HG03378 (cell line): Measurements from ENCODE around the gene SZT2.

ENCODE experiments used
- ATAC-seq: cut with Tn5 transposase; IDR thresholded peaks from one replicate; pipeline ENCODE4 v1.9.1; 2021; ENCODE audit warnings: mild to moderate bottlenecking, moderate library complexity; ENCODE audit not compliant: unreplicated experiment

The SZT2 gene

DNA sequence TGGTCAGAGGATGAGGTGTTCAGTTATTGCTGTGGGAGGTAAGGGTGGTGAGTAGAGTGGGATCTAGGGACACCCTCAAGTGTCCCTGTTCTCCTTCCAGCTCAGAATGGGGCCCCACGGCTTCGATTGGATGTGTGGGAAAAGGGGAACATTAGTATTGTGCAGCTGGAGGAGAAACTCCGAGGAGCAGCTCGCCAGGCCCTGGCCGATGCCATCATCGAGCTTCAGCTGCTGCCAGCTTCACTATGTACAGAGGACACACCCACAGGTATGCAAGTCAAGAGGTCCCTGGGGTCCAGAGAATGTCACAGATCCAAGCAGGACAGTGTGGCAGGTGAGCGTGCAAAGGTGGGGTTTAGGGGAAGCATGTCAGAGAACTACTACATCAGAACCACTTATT lies 50.1 kb downstream of the SZT2 start:
- no peak for ATAC-seq

DNA sequence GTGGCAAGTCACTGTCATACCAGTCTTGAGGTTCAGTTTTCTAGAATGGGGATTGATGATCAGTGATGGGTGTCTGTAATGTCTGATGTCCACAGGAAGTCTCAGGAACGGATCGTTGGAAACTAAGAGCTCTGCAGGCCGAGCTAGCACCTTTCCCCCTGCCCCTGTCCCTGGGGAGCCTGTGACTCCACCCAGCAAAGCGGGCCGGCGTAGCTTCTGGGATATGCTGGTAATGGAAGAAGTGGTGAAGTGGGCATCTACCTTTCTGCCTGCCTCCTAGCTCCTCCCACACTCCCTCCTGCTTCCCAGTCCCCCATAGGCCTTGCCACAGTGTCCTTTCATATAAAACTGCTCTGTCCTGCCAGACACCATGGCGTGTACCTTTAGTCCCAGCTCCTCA lies 50.7 kb downstream of the SZT2 start:
- ATAC-seq, result no peak

DNA sequence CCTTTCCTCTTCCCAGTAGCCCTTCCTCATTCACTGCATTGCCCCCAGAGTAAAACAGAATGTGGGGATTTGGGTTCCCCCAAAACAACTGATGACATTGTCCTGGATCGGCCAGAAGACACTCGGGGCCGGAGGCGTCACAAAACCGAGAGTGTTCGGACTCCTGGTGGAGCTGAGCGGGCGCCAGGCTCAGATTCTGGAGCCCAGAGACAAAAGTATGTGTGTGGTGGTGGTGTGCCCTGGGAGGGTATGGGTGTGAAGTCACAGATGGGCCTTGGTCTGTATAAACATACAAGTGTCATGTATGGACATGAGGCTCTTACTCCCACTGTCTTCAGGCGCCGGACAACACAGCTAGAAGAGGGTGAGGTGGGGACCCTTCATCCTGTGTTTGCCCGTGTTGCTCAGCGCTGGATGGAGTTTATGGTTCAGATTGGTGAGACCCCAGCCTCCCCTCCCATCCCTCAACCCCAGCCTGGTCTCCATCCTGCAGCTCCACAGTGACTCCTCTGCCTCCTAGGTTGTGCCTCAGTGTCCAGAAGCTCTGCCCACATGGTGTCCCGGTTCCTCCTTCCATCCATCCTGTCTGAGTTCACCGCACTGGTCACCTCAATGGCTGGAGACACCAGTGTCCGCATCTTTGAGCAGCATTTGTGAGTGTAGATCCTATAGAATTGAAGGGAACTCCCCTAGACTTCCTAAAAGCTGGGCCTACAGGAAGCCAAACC lies 51.6 kb downstream of the SZT2 start:
- ATAC-seq, result no peak

DNA sequence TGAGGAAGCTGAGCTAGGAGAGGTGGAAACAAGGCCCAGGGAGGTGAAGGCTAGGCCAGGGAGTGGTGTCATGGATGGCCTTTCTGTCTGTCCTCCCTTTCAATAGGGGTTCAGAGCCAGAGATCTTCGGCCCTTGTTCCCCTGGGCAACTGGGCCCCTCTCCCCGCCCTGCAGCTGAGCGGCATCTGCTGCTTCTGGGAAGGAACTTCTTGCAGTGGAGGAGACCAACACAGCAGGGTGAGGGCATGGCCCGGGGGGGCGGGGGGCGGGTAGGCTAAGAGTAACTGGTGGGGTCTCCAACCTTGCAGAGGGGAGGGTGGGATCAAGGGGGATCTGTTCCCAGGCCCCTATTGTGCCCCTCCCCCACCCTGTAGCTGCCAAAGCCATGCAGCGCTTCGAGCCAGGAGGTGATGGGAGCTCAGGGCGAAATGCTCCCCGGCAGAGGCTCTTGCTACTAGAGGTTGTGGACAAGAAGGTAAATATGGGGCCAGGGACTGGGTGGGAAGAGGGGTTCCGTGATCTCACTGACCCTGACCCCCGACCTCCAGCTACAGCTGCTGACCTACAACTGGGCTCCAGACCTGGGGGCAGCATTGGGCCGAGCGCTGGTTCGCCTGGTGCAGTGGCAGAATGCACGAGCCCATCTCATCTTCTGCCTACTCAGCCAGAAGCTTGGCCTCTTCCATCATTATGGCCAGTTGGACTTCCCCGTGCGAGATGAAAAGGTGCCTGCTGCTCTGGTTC lies 52.4 kb downstream of the SZT2 start:
- ATAC-seq, result no peak

DNA sequence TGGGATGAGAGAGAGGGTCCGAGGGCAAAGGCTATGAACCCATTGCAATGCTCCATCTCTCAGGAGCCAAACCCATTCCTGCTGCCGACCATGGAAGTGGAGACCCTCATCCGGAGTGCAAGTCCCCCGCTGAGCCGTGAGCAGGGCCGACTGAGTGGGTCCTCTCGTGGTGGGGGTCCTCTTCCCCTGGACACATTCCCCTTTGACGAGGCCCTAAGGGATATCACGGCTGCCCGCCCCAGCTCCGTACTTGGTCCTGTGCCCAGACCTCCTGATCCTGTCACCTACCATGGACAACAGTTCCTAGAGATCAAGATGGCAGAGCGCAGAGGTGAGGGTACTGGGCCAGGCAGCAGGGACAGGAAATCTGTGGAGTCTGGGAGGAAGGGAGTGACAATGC lies 53.1 kb downstream of the SZT2 start:
- ATAC-seq, result no peak

DNA sequence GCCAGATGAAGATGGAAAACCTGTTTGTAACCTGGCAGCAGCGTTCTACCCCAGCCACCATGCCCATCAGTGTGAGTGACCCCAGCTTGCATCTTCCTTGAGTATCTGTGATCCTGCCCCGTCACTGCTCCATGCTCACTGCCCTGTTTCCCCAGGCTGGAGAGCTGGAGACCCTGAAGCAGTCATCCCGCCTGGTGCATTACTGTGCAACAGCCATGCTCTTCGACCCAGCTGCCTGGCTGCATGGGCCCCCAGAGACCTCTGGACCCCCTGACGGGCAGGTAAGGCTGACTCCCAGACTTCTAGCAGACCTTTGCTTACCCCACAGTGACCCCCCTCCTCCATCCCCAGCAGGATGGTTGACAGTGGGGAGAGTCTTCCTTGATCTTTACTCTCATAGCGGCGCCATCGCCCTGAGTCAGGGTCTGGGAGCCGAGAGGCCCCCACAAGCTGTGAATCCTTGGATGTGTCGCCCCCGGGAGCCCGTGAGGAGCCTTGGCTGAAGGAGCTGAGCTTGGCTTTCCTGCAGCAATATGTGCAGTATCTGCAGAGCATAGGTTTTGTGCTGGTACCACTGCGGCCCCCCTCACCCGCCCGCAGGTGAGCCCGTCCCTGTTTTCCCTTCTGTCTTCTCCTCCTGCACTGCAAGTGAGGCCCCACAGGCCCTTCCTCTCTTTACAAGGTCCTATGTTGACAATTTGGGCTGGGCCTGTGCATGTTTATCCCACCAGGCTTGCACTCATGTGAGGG lies 53.7 kb downstream of the SZT2 start:
- no peak for ATAC-seq

DNA sequence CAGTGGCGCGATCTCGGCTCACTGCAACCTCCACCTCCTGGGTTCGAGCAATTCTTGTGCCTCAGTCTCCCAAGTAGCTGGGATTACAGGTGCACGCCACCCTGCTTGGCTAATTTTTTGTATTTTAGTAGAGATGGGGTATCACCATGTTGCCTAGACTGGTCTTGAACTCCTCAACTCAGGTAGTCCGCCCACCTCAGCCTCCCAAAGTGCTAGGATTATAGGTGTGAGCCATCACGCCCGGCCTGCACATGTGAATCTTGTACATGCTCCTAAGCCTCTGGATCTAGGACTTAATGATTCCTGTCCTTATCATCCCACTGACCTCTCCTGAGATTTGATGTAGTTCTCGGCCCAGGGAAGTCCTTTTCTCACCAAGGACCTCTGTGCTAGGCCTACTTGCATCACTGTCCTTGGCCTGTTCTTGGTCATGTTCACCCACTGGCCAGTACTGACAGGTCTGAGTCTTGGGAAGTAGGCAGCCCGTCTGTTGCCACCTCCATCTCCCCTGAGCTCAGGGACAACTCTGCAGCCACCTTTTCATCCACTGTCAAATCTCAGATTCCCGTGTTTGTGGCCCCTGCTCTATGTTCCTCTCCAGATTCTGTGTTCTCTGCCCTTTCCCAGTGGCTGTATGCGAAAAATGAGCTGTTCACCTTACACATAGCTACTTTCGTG lies 54.6 kb downstream of the SZT2 start:
- no peak for ATAC-seq

DNA sequence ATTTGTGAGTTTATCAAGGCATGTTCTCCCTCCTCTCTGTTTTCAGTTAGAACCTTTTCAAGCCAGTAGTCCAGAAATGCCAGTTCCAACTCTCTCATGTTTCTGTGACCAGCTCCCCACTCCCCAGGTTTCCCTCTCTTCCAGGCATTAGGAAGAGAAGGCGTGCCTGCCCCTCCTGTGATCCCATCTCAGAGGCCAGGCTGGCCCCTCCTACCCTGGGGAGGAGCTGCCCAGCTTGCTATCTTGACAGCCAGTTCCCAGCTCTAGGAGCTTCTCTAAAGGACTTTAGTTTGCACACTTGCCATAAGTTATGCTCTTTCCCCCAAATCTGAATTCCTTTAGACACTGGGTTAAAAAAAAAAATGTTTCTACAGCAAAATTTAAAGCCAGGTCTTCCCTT lies 55.1 kb downstream of the SZT2 start:
- ATAC-seq, result no peak

DNA sequence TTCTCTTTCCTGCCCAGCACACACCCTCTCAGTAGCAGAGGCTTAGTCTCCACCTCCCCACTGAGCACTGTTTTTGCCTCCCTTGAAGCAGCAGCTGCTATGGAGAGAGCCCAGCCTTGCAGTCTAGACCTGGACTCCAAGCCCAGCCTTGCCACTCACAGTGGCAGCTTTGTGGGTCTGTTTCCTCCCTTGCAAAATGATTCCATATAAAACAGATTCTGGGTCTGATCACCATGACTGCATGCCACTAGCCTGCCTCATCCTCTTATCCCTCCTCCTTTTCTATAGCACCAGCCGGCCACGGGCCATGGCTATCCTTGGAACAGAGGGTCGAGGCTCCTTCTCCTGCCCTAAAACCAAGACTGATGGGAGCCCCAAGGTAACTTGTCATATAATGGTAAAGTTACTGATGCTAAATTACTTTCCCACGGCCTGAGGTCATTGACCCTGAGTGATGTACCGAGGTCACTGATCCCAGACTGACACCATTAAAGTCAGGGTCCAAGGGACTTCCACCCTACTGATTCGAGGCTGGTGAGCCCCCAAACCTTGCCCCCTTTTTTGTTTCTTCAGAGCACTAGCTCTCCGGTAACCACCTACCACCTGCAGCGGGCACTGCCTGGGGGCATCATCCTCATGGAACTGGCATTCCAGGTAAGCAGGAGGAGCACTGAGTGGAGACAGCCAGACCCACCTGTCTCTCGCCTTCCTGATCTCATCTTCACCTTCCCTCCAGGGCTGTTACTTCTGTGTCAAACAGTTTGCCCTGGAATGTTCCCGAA lies 56.1 kb downstream of the SZT2 start:
- ATAC-seq, result no peak

DNA sequence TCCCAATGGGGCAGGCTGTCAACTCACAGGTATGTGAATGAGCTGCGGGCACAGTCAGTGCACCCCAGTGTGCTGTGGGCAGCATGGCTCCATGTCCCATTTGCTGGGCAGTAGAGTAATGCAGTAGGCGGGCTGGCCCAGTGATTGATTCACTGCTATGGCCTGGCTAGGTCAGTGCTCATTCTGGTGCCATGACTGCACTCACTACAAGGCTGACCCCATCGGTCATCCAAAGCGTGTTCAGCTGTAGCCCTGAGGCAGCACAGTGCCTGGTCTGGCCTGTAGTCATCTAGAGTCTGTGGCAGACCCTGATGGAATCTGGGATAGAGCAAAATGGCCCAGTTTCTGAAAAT lies 56.7 kb downstream of the SZT2 start:
- ATAC-seq, result no peak

DNA sequence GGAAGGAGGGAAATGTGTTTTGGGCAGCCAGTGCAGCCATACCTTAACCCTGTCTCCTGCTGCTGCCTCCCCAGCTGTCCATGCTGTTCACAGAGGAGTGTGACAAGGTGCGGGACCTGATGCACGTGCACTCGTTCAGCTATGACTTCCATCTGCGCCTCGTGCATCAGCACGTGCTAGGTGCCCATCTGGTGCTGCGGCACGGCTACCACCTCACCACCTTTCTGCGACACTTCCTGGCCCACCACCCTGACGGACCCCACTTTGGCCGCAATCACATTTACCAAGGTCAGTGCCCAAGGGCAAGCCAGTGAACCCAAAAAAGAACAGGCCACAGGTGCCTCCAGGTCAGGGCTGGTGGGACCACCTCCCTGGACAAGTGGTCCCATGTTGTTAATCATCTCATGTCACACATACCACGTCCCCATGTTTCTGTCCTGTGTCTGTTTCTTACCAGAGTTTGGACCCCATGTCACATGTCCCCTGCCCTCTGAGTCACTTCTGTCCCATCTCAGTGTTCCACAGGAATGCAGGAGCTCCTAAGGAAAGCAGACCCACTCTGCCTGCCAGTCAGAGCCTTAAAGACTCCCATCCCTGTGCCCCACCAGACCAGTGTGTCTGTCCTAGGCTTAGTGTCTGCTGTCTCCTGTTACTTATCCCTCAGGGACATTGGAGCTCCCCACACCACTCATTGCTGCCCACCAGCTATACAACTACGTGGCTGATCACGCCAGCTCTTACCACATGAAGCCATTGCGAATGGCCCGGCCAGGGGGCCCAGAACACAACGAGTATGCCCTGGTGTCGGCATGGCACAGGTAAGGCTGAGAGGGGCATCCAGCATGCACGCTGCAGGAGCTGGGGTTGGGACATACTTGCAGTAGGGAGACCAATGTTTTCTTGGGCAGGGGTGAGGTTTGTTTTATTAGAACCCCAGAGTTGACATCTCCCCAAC lies 57.5 kb downstream of the SZT2 start:
- ATAC-seq, result no peak

DNA sequence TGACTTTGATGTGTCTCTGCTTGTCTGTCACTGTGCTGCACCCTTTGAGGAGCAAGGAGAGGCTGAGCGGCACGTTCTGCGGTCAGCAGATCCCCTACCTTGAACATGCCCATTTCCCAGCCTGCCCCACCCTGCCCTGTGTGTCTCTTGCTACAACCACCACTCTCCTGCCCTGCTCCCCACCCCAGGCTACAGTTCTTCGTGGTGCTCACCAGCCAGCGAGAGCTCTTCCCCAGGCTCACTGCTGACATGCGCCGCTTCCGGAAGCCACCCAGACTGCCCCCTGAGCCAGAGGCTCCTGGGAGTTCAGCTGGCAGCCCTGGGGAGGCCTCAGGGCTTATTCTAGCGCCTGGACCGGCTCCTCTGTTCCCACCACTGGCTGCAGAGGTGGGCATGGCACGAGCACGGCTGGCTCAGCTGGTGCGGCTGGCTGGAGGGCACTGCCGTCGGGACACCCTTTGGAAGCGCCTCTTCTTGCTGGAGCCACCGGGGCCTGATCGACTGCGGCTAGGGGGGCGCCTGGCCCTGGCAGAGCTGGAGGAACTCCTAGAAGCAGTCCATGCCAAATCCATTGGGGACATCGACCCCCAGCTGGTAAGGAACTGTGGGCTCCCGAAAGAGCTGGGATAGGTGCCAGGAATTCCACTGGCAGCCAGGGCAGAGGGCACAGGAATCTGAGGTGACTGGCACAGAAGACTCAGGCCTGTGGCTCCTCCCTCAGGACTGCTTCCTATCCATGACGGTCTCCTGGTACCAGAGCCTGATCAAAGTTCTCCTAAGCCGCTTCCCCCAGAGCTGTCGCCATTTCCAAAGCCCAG lies 58.4 kb downstream of the SZT2 start:
- no peak for ATAC-seq

DNA sequence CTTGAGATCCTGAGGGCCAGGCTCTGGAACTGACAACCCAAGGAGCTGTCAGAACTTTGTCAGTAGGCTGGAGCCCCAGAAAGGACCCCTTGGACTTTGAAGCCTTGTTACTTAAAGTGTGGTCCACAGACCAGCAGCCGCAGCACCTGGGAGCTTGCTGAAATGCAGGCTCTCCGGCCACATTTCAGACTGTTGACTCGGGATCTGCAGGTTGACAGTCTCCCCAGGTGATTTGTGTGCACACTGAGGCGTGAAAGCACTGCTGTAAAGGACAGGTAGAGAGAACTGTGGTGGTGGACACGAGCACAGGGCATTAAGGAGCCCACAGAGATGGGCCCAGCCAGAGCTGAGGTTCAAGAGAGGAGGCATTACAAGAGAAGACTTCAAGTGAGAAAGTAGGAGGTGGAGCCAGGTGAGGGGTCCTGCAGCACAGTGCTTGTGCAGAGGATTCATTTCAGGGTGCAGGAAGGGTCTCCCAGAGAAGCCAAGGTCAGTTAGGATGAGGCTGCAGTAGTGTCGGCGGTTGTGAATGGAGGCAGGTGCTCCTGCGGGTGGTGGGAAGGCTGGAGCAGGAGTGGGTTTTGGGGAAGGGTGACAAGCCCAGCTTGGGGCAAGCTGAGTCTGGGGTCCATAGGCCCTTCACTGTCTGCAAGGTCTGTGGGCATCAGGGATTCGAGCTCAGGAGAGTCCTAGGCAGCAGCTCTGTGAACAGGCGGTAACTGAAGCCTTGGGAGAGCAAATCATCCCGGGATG lies 59.4 kb downstream of the SZT2 start:
- ATAC-seq, result no peak

DNA sequence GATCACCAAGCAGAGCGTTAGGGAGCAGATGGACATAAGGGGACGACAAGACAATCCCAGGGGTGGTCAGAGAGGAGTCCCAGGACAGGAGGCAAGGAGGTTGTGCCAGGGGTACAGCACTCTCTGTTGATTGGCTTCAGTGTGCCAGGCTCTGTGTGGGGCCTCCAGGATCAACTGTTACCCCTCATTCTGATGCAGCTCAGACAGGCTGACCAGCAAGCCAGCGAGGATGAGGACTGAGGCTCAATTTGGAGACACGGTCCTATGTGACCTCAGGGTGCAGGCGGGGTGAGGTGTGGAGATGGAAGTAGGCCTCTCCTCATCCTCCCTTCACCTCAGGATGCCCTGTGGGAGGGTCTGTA lies 60.0 kb downstream of the SZT2 start:
- ATAC-seq, result no peak

DNA sequence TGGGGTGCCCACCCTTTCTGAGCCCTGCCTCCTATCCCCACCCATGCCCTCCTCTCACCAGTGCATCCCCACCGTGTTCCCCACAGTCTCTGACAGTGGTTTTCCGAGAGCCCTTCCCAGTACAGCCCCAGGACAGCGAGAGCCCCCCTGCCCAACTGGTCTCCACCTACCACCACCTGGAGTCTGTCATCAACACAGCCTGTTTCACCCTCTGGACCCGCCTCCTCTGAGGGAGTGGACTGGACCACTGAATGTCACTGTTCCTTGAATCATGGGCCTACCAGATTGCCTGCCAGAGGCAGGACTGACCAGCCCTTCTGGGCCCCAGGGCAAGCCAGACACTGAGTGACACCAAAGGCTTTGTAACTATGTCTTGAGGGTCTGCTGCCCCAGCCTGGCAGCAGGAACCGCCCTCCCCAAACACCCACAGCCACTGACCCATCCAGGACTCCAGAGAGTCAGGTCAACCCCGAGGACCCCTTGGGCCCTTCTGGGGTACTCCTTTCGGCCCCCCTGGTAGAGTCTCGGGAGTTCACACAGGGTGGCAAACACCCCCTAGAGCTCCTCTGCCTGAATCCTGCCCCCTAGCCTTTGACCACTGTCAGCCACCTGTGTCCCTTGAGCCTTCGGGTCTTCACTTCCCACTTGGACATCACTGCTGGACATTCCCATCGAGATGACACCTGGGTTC lies 60.7 kb downstream of the SZT2 start:
- ATAC-seq, result no peak

DNA sequence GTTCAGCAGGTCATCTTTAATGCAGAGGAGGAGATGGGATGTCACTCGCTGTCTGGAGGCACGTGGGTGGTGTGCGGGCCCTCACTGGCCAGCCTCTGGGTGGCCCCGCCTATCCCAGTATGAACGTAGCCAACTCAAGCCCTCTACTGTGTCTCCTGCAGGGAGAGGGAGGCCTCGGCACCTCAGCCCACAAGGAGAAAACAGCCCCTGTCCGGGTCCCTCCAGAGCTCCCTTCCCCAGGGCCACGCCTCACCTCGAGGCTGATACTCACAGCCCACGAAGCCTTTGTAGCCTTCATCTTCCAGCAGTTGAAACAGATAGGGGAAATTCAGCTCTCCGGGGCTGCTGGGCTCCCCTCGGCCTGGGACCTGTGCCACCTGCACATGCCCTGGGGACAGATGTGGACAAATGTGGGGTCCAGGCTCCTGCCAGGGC lies 61.5 kb downstream of the SZT2 start:
- ATAC-seq, result no peak

DNA sequence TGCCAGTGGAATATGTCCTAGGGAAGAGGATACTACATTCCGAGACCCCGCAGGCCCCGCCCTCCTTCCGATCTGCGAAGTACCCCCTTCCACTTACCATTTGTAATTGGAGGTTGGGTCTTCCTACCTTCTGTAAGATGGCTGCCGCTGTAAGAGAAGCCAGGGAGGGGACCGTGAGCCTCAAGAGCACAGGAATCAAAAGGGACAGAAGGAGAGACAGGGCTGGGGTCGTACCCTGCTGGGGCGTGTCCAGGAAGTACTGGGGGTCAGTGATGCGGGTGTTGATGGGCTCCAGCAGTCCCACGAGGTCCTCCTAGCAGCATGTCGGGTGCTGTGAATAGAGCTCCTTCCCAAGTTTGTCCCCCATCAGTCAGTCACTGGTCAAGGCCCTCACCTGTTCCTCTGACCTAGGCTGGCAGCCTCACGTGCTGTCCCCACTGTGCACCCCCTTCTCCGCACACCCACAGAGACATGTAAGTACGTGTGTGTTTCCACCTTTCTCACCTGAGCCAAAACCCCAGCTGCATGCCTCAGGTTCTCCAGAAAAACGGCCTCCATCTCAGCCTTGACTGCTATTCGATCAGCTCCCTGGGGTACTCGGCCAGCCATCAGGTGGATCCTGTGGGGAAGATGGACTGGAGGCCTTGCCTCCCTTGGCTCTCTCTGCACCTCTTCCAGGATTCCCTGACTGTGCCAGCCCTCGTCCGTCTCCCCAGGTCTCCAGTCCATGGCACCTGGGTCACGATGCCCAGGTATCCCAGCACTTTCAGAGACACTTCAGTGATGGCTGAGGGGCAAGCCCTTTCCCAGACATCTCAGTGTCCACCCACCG lies 62.2 kb downstream of the SZT2 start:
- ATAC-seq, result no peak
